NCI-H82 treated with DMSO at 0.1 percent for 48 hours (cell line): Measurements from ENCODE around the gene WDR20.
"Not testable (repeated sequence)": the region's sequence is repeated elsewhere in the genome, so short reads cannot be mapped to it uniquely, and the experiment has no call there.

Source experiments
- DNase-seq: peaks from one replicate; lab custom pipeline; 2025; ENCODE audit not compliant: unreplicated experiment; lab: John Stamatoyannopoulos, UW

WDR20 gene

GRCh38 chr14:102139286-102140026 lies at the start of gene WDR20:
WDR20 (plus strand) TSS chr14:102139897; CDS start chr14:102139924, 27 bp downstream.
- DNase-seq = peak; percentile 96

- DNase-seq = no peak
Measured at GRCh38 chr14:102090713-102091112, 49.0 kb upstream of the WDR20 start.

GRCh38 chr14:102092806-102093205 lies 46.9 kb upstream of the WDR20 start:
- DNase-seq = no peak

- no peak for DNase-seq
Measured at GRCh38 chr14:102094101-102094500, 45.6 kb upstream of the WDR20 start.

- DNase-seq = no peak
Measured at GRCh38 chr14:102095231-102095870, 44.3 kb upstream of the WDR20 start.

GRCh38 chr14:102095871-102096568 lies 43.7 kb upstream of the WDR20 start:
- DNase-seq = no peak

- DNase-seq = peak; percentile 21
Measured at GRCh38 chr14:102096569-102097188, 43.0 kb upstream of the WDR20 start.

GRCh38 chr14:102097441-102098135 lies 42.1 kb upstream of the WDR20 start:
- DNase-seq = no peak

GRCh38 chr14:102103062-102103695 lies 36.5 kb upstream of the WDR20 start:
- DNase-seq = no peak

GRCh38 chr14:102105369-102105768 lies 34.3 kb upstream of the WDR20 start:
- no peak for DNase-seq

GRCh38 chr14:102109332-102109731 lies 30.4 kb upstream of the WDR20 start:
- DNase-seq = not testable (repeated sequence)

- no peak for DNase-seq
Measured at GRCh38 chr14:102111101-102111500, 28.6 kb upstream of the WDR20 start.

GRCh38 chr14:102116361-102117180 lies 23.1 kb upstream of the WDR20 start:
- DNase-seq = no peak

- DNase-seq = no peak
Measured at GRCh38 chr14:102117852-102118251, 21.8 kb upstream of the WDR20 start.

GRCh38 chr14:102120888-102121287 lies 18.8 kb upstream of the WDR20 start:
- DNase-seq = no peak

- no peak for DNase-seq
Measured at GRCh38 chr14:102121567-102121966, 18.1 kb upstream of the WDR20 start.

GRCh38 chr14:102124419-102124818 lies 15.3 kb upstream of the WDR20 start:
- no peak for DNase-seq

GRCh38 chr14:102125546-102125945 lies 14.2 kb upstream of the WDR20 start:
- no peak for DNase-seq

GRCh38 chr14:102126807-102127455 lies 12.8 kb upstream of the WDR20 start:
- peak; percentile 61 for DNase-seq
